Neutrophil (primary cell): ENCODE measurements around the gene CUL1.
A peak's percentile ranks its signal among the peaks of the same experiment; 100 is the strongest.
"Not testable (repeated sequence)": the region's sequence is repeated elsewhere in the genome, so short reads cannot be mapped to it uniquely, and the experiment has no call there.

Source experiments
- H3K27ac ChIP-seq: fragments of 200-600 bp; sonication (generic); 2 replicates; pipeline ENCODE4 v1.5.1; 2016; ENCODE audit warnings: mild to moderate bottlenecking, moderate library complexity
- H3K27me3 ChIP-seq: fragments of 200-600 bp; sonication (generic); 2 replicates; pipeline ENCODE4 v1.6.0; 2016; ENCODE audit warnings: mild to moderate bottlenecking
- H3K36me3 ChIP-seq: fragments of 200-600 bp; sonication (generic); 2 replicates; pipeline ENCODE4 v1.5.1; 2017
- H3K4me1 ChIP-seq, 2 experiments: fragments of 200-600 bp in 1 of 2; sonication (generic) in 1 of 2; 1 replicate in 1 of 2; 2 replicates in 1 of 2; pipeline versions ENCODE4 v1.5.1 to v1.6.1; 2013 to 2016; ENCODE audit warnings: low read depth in 1 of 2, low read length in 1 of 2, mild to moderate bottlenecking in 1 of 2, moderate library complexity in 1 of 2; ENCODE audit not compliant: control insufficient read depth in 1 of 2, insufficient read depth in 1 of 2
- H3K4me3 ChIP-seq, 2 experiments: fragments of 200-600 bp in 1 of 2; sonication (generic) in 1 of 2; 1 replicate in 1 of 2; 2 replicates in 1 of 2; pipeline ENCODE4 v1.5.1; 2013 to 2016; ENCODE audit warnings: low read depth in 1 of 2, low read length in 1 of 2, mild to moderate bottlenecking in 1 of 2, moderate library complexity in 1 of 2
- H3K9me3 ChIP-seq: fragments of 200-600 bp; sonication (generic); 2 replicates; pipeline ENCODE4 v1.5.1; 2016
- CTCF ChIP-seq: fragments of 200-600 bp; sonication (generic); IDR thresholded peaks from 2 replicates; pipeline ENCODE4 v1.5.1; 2016; ENCODE audit warnings: antibody characterized with exemption

The CUL1 gene

GRCh38 chr7:148704970-148705369 lies 6.3 kb downstream of the CUL1 start:
- Histone ChIP-seq H3K36me3 (no peaks in the 10 kb centered on the region), H3K9me3 (no peaks in the 10 kb centered on the region), H3K4me3 (no peak overlapping the region), H3K27ac (no peak overlapping the region), H3K27me3 (no peaks in the 10 kb centered on the region), H3K4me1 (peaks cover 27 to 34% of the 10 kb centered on the region in 2 experiments)
- no peak for TF ChIP-seq CTCF

GRCh38 chr7:148706368-148706767 lies 7.7 kb downstream of the CUL1 start:
- Histone ChIP-seq H3K4me3 (no peak overlapping the region), H3K9me3 (no peaks in the 10 kb centered on the region), H3K4me1 (peaks cover 17 to 24% of the 10 kb centered on the region in 2 experiments), H3K27ac (no peak overlapping the region), H3K27me3 (no peaks in the 10 kb centered on the region), H3K36me3 (no peaks in the 10 kb centered on the region)
- no peak for TF ChIP-seq CTCF

- Histone ChIP-seq H3K27ac (peak overlapping the region; percentile 33), H3K27me3 (no peaks in the 10 kb centered on the region), H3K9me3 (no peaks in the 10 kb centered on the region), H3K36me3 (no peaks in the 10 kb centered on the region), H3K4me1 (peaks cover 28 to 30% of the 10 kb centered on the region in 2 experiments), H3K4me3 (no peak overlapping the region)
- TF ChIP-seq CTCF: no peak
These were observed 9.6 kb downstream of the CUL1 start for GRCh38 chr7:148708026-148708885.

- Histone ChIP-seq H3K27me3 (no peaks in the 10 kb centered on the region), H3K4me3 (no peak overlapping the region), H3K4me1 (peaks cover 28 to 30% of the 10 kb centered on the region in 2 experiments), H3K27ac (no peak overlapping the region), H3K36me3 (no peaks in the 10 kb centered on the region), H3K9me3 (no peaks in the 10 kb centered on the region)
- TF ChIP-seq CTCF: no peak
These were observed 10.3 kb downstream of the CUL1 start for GRCh38 chr7:148709014-148709413.

- not testable (repeated sequence) for H3K36me3 ChIP-seq, H3K4me3 ChIP-seq, H3K27me3 ChIP-seq, H3K9me3 ChIP-seq, H3K27ac ChIP-seq
- H3K4me1 ChIP-seq: peaks cover 28% of the 10 kb centered on the region in 2 experiments
These were observed 11.7 kb downstream of the CUL1 start for GRCh38 chr7:148710426-148710825.
